H9 (cell line): ENCODE measurements around the gene LMF1. TPM values are rescaled to one million over a fixed set of nuclear protein-coding genes. Genes with fewer than 3 reads are reported as not detected.

Experiments
- DNase-seq: peaks from one replicate; pipeline ENCODE4 v3.0.0-alpha.2; 2017
- H2AFZ ChIP-seq: one replicate; pipeline ENCODE4 v1.6.1; 2013; ENCODE audit warnings: mild to moderate bottlenecking, low read length, control low read depth, moderate library complexity
- H2AK5ac ChIP-seq: 2 replicates; pipeline ENCODE4 v1.6.1; 2013; ENCODE audit warnings: low read length, control low read depth, mixed read lengths; ENCODE audit not compliant: insufficient read length
- H2BK120ac ChIP-seq: one replicate; pipeline ENCODE4 v1.6.1; 2013; ENCODE audit warnings: low read depth, mild to moderate bottlenecking, low read length, control low read depth, inconsistent platforms; ENCODE audit not compliant: poor library complexity, severe bottlenecking
- H2BK12ac ChIP-seq: 2 replicates; pipeline ENCODE4 v1.6.1; 2013; ENCODE audit warnings: low read length, control low read depth, mixed read lengths, low read depth; ENCODE audit not compliant: insufficient read length
- H2BK15ac ChIP-seq: 2 replicates; pipeline ENCODE4 v1.6.1; 2013; ENCODE audit warnings: low read depth, low read length, control low read depth
- H2BK20ac ChIP-seq: one replicate; pipeline ENCODE4 v1.6.1; 2013; ENCODE audit warnings: low read depth, mild to moderate bottlenecking, low read length, control low read depth, inconsistent platforms; ENCODE audit not compliant: poor library complexity, severe bottlenecking
- H2BK5ac ChIP-seq: 2 replicates; pipeline ENCODE4 v1.6.1; 2013; ENCODE audit warnings: low read length, control low read depth, mixed read lengths; ENCODE audit not compliant: insufficient read length
- H3K14ac ChIP-seq: 2 replicates; pipeline ENCODE4 v1.6.1; 2013; ENCODE audit warnings: low read length, control low read depth; ENCODE audit not compliant: insufficient read depth
- H3K18ac ChIP-seq: 2 replicates; pipeline ENCODE4 v1.6.1; 2013; ENCODE audit warnings: low read depth, mild to moderate bottlenecking, mixed read lengths, low read length, control low read depth; ENCODE audit not compliant: insufficient read length
- H3K23ac ChIP-seq: 2 replicates; pipeline ENCODE4 v1.6.1; 2013; ENCODE audit warnings: low read length, control low read depth, mixed read lengths, low read depth; ENCODE audit not compliant: insufficient read length
- H3K23me2 ChIP-seq: 2 replicates; pipeline ENCODE4 v1.6.1; 2013; ENCODE audit warnings: low read depth, mild to moderate bottlenecking, mixed read lengths, low read length, control low read depth; ENCODE audit not compliant: insufficient read length, poor library complexity, severe bottlenecking
- H3K27ac ChIP-seq: 2 replicates; pipeline ENCODE4 v1.5.1; 2013; ENCODE audit warnings: low read length, control low read depth, mixed read lengths, low read depth; ENCODE audit not compliant: insufficient read length
- H3K27me3 ChIP-seq: 2 replicates; pipeline ENCODE4 v1.6.1; 2013; ENCODE audit warnings: low read length, control low read depth, inconsistent platforms; ENCODE audit not compliant: insufficient read depth
- H3K4ac ChIP-seq: 2 replicates; pipeline ENCODE4 v1.6.1; 2013; ENCODE audit warnings: low read depth, mild to moderate bottlenecking, control low read depth, inconsistent platforms, low read length, moderate library complexity
- H3K4me1 ChIP-seq: 2 replicates; pipeline ENCODE4 v1.6.1; 2013; ENCODE audit warnings: low read length, control low read depth, inconsistent platforms; ENCODE audit not compliant: insufficient read depth
- H3K4me2 ChIP-seq: 2 replicates; pipeline ENCODE4 v1.6.1; 2013; ENCODE audit warnings: low read length, control low read depth, mixed read lengths; ENCODE audit not compliant: insufficient read length, insufficient read depth
- H3K56ac ChIP-seq: 2 replicates; pipeline ENCODE4 v1.6.1; 2013; ENCODE audit warnings: low read depth, mild to moderate bottlenecking, mixed read lengths, low read length, control low read depth; ENCODE audit not compliant: insufficient read length
- H3K79me1 ChIP-seq: 2 replicates; pipeline ENCODE4 v1.6.1; 2013; ENCODE audit warnings: low read depth, mild to moderate bottlenecking, moderate library complexity, low read length, control low read depth, inconsistent platforms; ENCODE audit not compliant: insufficient read depth, poor library complexity, severe bottlenecking
- H3K79me2 ChIP-seq: 2 replicates; pipeline ENCODE4 v1.6.1; 2013; ENCODE audit warnings: low read length, control low read depth, inconsistent platforms; ENCODE audit not compliant: insufficient read depth
- H3K9ac ChIP-seq: 2 replicates; pipeline ENCODE4 v1.6.1; 2013; ENCODE audit warnings: low read length, control low read depth, mixed read lengths; ENCODE audit not compliant: insufficient read length; ENCODE audit errors: extremely low read depth
- H3K9me3 ChIP-seq: one replicate; pipeline ENCODE4 v1.6.1; 2013; ENCODE audit warnings: low read depth, low read length, inconsistent platforms; ENCODE audit not compliant: control insufficient read depth
- H3T11ph ChIP-seq: one replicate; pipeline ENCODE4 v1.6.1; 2013; ENCODE audit warnings: mild to moderate bottlenecking, low read length, control low read depth, inconsistent platforms
- H4K20me1 ChIP-seq: one replicate; pipeline ENCODE4 v1.6.1; 2013; ENCODE audit not compliant: control insufficient read depth, insufficient read length, insufficient read depth
- H4K5ac ChIP-seq: 2 replicates; pipeline ENCODE4 v1.6.1; 2013; ENCODE audit warnings: low read depth, mild to moderate bottlenecking, mixed read lengths, low read length, control low read depth; ENCODE audit not compliant: insufficient read length
- H4K8ac ChIP-seq: replicated peaks from 2 replicates; pipeline ENCODE4 v1.6.1; 2013; ENCODE audit warnings: low read length, control low read depth, mixed read lengths, low read depth; ENCODE audit not compliant: insufficient read length
- H4K91ac ChIP-seq: 2 replicates; pipeline ENCODE4 v1.6.1; 2013; ENCODE audit warnings: low read depth, mild to moderate bottlenecking, moderate library complexity, mixed read lengths, low read length, control low read depth; ENCODE audit not compliant: insufficient read length
- H3K27ac Mint-ChIP-seq, 3 experiments: 2 replicates in 2 of 3; 3 replicates in 1 of 3; pipeline ENCODE4 v1.8.0; 2020 to 2021; ENCODE audit warnings: mixed read lengths in 3 of 3, mild to moderate bottlenecking in 1 of 3, moderate library complexity in 1 of 3
- H3K27me3 Mint-ChIP-seq: 2 replicates; pipeline ENCODE4 v1.8.0; 2021; ENCODE audit warnings: low read depth, mild to moderate bottlenecking, moderate library complexity, mixed read lengths
- H3K36me3 Mint-ChIP-seq, 3 experiments: 2 replicates in 2 of 3; 3 replicates in 1 of 3; pipeline ENCODE4 v1.8.0; 2020 to 2021; ENCODE audit warnings: low read depth in 3 of 3, mixed read lengths in 3 of 3; ENCODE audit not compliant: insufficient read depth in 1 of 3
- H3K4me1 Mint-ChIP-seq, 2 experiments: 2 replicates each; pipeline ENCODE4 v1.8.0; 2020; ENCODE audit warnings: mixed read lengths in 2 of 2
- H3K4me3 Mint-ChIP-seq, 2 experiments: 2 replicates in 1 of 2; 3 replicates in 1 of 2; pipeline ENCODE4 v1.8.0; 2020 to 2021; ENCODE audit warnings: mild to moderate bottlenecking in 2 of 2, mixed read lengths in 2 of 2, moderate library complexity in 1 of 2
- H3K9me3 Mint-ChIP-seq, 2 experiments: 2 replicates in 1 of 2; 3 replicates in 1 of 2; pipeline ENCODE4 v1.8.0; 2020; ENCODE audit warnings: mild to moderate bottlenecking in 2 of 2, mixed read lengths in 2 of 2, moderate library complexity in 1 of 2
- CTCF ChIP-seq: fragments of 200-600 bp; sonication (generic); conservative IDR thresholded peaks from 3 replicates; pipeline ENCODE4 v1.8.0; 2021; ENCODE audit warnings: antibody characterized with exemption, mild to moderate bottlenecking
- WGBS: extraction: QIAGEN DNeasy Blood & Tissue Kit; methylation state at CpG from one replicate; pipeline ENCODE4 v1.1.7; 2013; ENCODE audit warnings: missing lambda C conversion rate, low lambda C conversion rate, mixed read lengths; ENCODE audit not compliant: insufficient read length; ENCODE audit errors: extremely low coverage; 5-methylcytosine and 5-hydroxymethylcytosine counted together
- total RNA-seq: library from RNA; stranded (reverse); gene quantifications from 2 replicates; pipeline ENCODE4 v1.2.1, GENCODE V29; 2021

Gene LMF1
- total RNA-seq, 1 experiment from 2014 or later: 7.1 TPM

- no peak for DNase-seq
- H3K9me3 Mint-ChIP-seq: peaks cover 0 to 2% of the 10 kb centered on the region in 2 experiments; a peak in 1 of 5 replicates
- Histone ChIP-seq H2BK120ac (no peak overlapping the region), H3K4me2 (no peak overlapping the region), H3K27ac (no peak overlapping the region), H3K23me2 (peaks cover 8% of the 10 kb centered on the region), H3K4ac (no peak overlapping the region), H3K4me1 (no peaks in the 10 kb centered on the region), H3T11ph (no peak overlapping the region), H3K14ac (no peak overlapping the region), H3K9ac (no peak overlapping the region), H2AFZ (no peak overlapping the region), H3K79me2 (no peaks in the 10 kb centered on the region), H2BK15ac (no peak overlapping the region), H2BK12ac (no peak overlapping the region), H4K5ac (no peak overlapping the region), H3K9me3 (no peaks in the 10 kb centered on the region), H4K8ac (no peak overlapping the region), H3K79me1 (no peaks in the 10 kb centered on the region), H3K23ac (no peak overlapping the region), H3K18ac (no peak overlapping the region), H2BK5ac (no peak overlapping the region), H3K56ac (no peak overlapping the region), H3K27me3 (no peaks in the 10 kb centered on the region; the same call in 1 of the 2 replicates), H2AK5ac (no peak overlapping the region), H4K20me1 (no peaks in the 10 kb centered on the region), H2BK20ac (no peak overlapping the region), H4K91ac (no peak overlapping the region)
- peaks cover 3 to 6% of the 10 kb centered on the region in 2 experiments; a peak in 3 of 4 replicates for H3K4me1 Mint-ChIP-seq
- H3K27me3 Mint-ChIP-seq: peaks cover 19% of the 10 kb centered on the region
- peaks cover 0 to 14% (median 8%) of the 10 kb centered on the region in 3 experiments; a peak in 5 of 7 replicates for H3K36me3 Mint-ChIP-seq
- H3K27ac Mint-ChIP-seq: no peak overlapping the region; a peak in 1 of 7 replicates
- TF ChIP-seq CTCF: no peak
- no peak overlapping the region for H3K4me3 Mint-ChIP-seq
- no CpG with 5 or more reads among the region's 4 CpGs for WGBS
These were observed 5.3 kb downstream of the LMF1 start for GRCh38 chr16:965487-965886.
